Spleen (tissue), 7 donors: ENCODE results near the gene RETREG1.

Experiments
- POLR2A ChIP-seq, 3 donors: fragments of 450-650 bp; IDR thresholded peaks; one replicate each; pipeline ENCODE4 v1.5.1; 2017; ENCODE audit warnings: antibody characterized with exemption in 3 of 3, mild to moderate bottlenecking in 1 of 3
- TF ChIP-seq, protein P1 (sequence below), 11 experiments: fragments of 200-600 bp in 7 of 11; fragments of 450-650 bp in 4 of 11; sonication (generic) in 4 of 11; IDR thresholded peaks in 8 of 11; conservative IDR thresholded peaks in 3 of 11; 1 replicate in 7 of 11; 2 replicates in 4 of 11; pipeline versions ENCODE4 v1.4.0 to v1.8.0; 2016 to 2021; ENCODE audit warnings: antibody characterized with exemption in 11 of 11, inconsistent platforms in 4 of 11, mild to moderate bottlenecking in 1 of 11
- donor health status: DM: no; HTN: no; CAD: no; lungs with moderate emphysema.
- donor health status: DM: no; HTN: no; CAD: no.
- donor health status: DM: no; HTN: no; CAD: no.

GRCh38 chr5:16579142-16579847, 37.5 kb downstream of the RETREG1 start:
- no peak for TF ChIP-seq POLR2A (IDR thresholded peaks at IDR 0.05)
- TF ChIP-seq, protein P1, sequence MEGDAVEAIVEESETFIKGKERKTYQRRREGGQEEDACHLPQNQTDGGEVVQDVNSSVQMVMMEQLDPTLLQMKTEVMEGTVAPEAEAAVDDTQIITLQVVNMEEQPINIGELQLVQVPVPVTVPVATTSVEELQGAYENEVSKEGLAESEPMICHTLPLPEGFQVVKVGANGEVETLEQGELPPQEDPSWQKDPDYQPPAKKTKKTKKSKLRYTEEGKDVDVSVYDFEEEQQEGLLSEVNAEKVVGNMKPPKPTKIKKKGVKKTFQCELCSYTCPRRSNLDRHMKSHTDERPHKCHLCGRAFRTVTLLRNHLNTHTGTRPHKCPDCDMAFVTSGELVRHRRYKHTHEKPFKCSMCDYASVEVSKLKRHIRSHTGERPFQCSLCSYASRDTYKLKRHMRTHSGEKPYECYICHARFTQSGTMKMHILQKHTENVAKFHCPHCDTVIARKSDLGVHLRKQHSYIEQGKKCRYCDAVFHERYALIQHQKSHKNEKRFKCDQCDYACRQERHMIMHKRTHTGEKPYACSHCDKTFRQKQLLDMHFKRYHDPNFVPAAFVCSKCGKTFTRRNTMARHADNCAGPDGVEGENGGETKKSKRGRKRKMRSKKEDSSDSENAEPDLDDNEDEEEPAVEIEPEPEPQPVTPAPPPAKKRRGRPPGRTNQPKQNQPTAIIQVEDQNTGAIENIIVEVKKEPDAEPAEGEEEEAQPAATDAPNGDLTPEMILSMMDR (IDR thresholded peaks at IDR 0.05 in 8 of 11, conservative IDR thresholded peaks at IDR 0.05 in 3 of 11), result no peak
